Midbrain (tissue), 1 donor: ENCODE measurements around the gene ARRDC2.

Source experiments
- DNase-seq: peaks from one replicate; lab custom pipeline; 2025; lab: John Stamatoyannopoulos, UW

Gene ARRDC2

GRCh38 chr19:18058208-18059009 is 50.4 kb downstream of the ARRDC2 start:
- peak; percentile 83 for DNase-seq

- no peak for DNase-seq
Measured at GRCh38 chr19:18059297-18059696, 51.3 kb downstream of the ARRDC2 start.

DNA sequence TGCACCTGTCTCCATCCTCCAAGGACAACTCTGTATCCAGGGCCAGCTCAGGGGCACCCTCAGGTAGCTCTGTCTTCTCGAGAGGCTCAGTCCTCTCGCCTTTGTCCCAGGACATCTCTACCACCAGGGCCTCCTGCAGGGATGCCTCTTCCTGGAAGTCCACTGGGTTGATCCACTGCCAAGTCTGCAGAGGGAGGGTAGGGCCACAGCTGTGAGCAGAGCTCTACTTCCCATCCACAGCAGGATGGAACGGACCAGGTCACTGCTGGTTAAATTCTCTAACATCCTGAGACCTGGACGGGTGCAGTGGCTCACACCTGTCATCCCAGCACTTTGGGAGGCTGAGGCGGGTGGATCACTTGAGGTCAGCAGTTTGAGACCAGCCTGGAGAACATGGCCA is 51.9 kb downstream of the ARRDC2 start:
- no peak for DNase-seq

DNA sequence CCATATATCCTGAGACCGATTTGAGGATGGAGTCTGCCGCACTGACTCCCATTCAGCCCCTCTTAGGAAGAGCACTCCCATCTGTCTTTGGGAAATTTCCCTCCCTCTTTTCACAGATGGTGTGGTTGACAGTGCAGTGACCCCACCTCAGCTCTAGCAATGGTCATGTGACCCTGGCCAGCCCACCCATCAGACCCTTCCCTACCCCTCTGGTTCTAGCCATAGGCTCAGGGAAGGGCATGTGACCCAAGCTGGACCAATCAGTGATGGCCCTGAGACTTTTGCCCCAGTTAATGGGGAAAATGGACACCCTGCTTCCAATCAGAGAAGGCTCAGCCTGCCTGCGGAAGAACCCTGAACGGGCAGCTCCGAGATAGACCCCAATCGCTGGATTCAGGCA is 52.5 kb downstream of the ARRDC2 start:
- DNase-seq: no peak

DNA sequence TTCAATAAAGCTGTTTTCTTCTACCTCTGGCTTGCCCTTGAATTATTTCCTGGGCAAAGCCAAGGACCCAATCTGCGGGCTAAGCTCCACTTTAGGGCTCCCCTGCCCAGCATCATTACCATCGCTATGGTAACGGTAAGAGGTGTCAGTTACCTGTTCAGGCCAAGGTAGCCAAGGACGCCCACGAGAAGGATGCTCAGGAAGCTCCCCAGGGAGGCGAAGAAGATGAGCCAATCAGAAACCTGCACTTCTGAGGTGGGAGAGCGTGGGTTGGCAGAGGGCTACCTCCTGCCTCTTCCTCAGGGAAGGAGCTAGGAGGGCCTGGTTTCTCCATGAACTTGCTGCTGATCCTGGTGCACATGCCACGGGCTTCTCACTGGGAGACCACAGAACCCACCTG is 54.1 kb downstream of the ARRDC2 start:
- no peak for DNase-seq

- no peak for DNase-seq
Measured at GRCh38 chr19:18063463-18063862, 55.5 kb downstream of the ARRDC2 start.
